Glomerular visceral epithelial cell (primary cell): ENCODE measurements around the gene TLE4.
"Not testable (repeated sequence)": the region's sequence is repeated elsewhere in the genome, so short reads cannot be mapped to it uniquely, and the experiment has no call there.

Experiments
- DNase-seq: peaks from one replicate; pipeline ENCODE4 v3.0.0-alpha.2; 2016; ENCODE audit errors: extremely low spot score

The TLE4 gene

GRCh38 chr9:79633558-79633957, 61.8 kb downstream of the TLE4 start:
- no peak for DNase-seq

- DNase-seq: no peak
Measured at GRCh38 chr9:79637177-79637925, 65.6 kb downstream of the TLE4 start.

- no peak for DNase-seq
Measured at GRCh38 chr9:79638806-79639205, 67.0 kb downstream of the TLE4 start.

- no peak for DNase-seq
Measured at GRCh38 chr9:79639354-79639753, 67.6 kb downstream of the TLE4 start.

GRCh38 chr9:79640067-79640466, 68.3 kb downstream of the TLE4 start:
- DNase-seq: not testable (repeated sequence)

- no peak for DNase-seq
Measured at GRCh38 chr9:79641070-79641469, 69.3 kb downstream of the TLE4 start.

GRCh38 chr9:79642671-79643070, 70.9 kb downstream of the TLE4 start:
- no peak for DNase-seq

GRCh38 chr9:79644048-79644447, 72.3 kb downstream of the TLE4 start:
- DNase-seq: no peak

- no peak for DNase-seq
Measured at GRCh38 chr9:79644601-79645000, 72.8 kb downstream of the TLE4 start.

GRCh38 chr9:79645110-79645509, 73.3 kb downstream of the TLE4 start:
- DNase-seq: no peak

GRCh38 chr9:79646096-79646495, 74.3 kb downstream of the TLE4 start:
- no peak for DNase-seq

GRCh38 chr9:79651251-79651795, 79.6 kb downstream of the TLE4 start:
- DNase-seq: no peak

- peak; percentile 13 for DNase-seq
Measured at GRCh38 chr9:79652598-79652997, 80.8 kb downstream of the TLE4 start.

- DNase-seq: not testable (repeated sequence)
Measured at GRCh38 chr9:79654591-79655382, 83.0 kb downstream of the TLE4 start.

- DNase-seq: no peak
Measured at GRCh38 chr9:79655551-79655950, 83.8 kb downstream of the TLE4 start.

- no peak for DNase-seq
Measured at GRCh38 chr9:79656169-79656568, 84.4 kb downstream of the TLE4 start.

- DNase-seq: no peak
Measured at GRCh38 chr9:79657891-79658290, 86.1 kb downstream of the TLE4 start.

GRCh38 chr9:79658926-79659325, 87.2 kb downstream of the TLE4 start:
- DNase-seq: no peak

GRCh38 chr9:79660615-79661014, 88.8 kb downstream of the TLE4 start:
- DNase-seq: no peak

GRCh38 chr9:79661279-79661678, 89.5 kb downstream of the TLE4 start:
- no peak for DNase-seq

GRCh38 chr9:79661886-79662536, 90.2 kb downstream of the TLE4 start:
- no peak for DNase-seq

- no peak for DNase-seq
Measured at GRCh38 chr9:79662537-79662956, 90.8 kb downstream of the TLE4 start.
